Fibroblast of mammary gland (primary cell): ENCODE data around the gene NEK9.

Experiments used
- DNase-seq: peaks from one replicate; pipeline ENCODE4 v3.0.0-alpha.2; 2010; ENCODE audit warnings: low read depth
- H3K4me3 ChIP-seq: 2 replicates; pipeline ENCODE4 v1.5.1; 2011; ENCODE audit warnings: low read depth, mild to moderate bottlenecking, low read length, moderate library complexity; ENCODE audit not compliant: control insufficient read depth
- TF ChIP-seq, protein P1 (sequence below): conservative IDR thresholded peaks from 2 replicates; pipeline ENCODE4 v1.5.1; 2011; ENCODE audit warnings: low read depth, low read length, inconsistent platforms; ENCODE audit not compliant: control insufficient read depth, insufficient read depth

Gene NEK9

DNA sequence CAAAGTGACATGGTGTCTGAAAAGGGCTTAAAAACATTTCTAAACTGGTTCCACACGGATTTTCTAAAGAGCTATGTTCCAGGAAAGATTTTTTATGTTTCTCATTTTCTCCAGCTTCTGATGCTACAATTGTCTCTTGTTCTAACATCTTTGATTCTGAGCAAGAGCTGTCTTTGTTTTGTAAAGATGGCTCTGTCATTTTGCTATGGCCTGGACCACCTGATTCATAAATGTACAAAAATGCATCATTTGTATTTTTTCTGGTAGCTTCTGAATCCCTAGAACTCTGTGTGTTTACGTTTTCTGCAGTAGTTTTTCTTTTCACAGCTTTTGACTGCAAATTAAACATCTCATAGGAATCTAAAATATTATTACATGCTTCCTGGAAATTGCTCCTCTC, 78.7 kb downstream of the NEK9 start:
- TF ChIP-seq, protein P1, sequence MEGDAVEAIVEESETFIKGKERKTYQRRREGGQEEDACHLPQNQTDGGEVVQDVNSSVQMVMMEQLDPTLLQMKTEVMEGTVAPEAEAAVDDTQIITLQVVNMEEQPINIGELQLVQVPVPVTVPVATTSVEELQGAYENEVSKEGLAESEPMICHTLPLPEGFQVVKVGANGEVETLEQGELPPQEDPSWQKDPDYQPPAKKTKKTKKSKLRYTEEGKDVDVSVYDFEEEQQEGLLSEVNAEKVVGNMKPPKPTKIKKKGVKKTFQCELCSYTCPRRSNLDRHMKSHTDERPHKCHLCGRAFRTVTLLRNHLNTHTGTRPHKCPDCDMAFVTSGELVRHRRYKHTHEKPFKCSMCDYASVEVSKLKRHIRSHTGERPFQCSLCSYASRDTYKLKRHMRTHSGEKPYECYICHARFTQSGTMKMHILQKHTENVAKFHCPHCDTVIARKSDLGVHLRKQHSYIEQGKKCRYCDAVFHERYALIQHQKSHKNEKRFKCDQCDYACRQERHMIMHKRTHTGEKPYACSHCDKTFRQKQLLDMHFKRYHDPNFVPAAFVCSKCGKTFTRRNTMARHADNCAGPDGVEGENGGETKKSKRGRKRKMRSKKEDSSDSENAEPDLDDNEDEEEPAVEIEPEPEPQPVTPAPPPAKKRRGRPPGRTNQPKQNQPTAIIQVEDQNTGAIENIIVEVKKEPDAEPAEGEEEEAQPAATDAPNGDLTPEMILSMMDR, result no peak
- no peak for DNase-seq
- no peak overlapping the region for H3K4me3 ChIP-seq

DNA sequence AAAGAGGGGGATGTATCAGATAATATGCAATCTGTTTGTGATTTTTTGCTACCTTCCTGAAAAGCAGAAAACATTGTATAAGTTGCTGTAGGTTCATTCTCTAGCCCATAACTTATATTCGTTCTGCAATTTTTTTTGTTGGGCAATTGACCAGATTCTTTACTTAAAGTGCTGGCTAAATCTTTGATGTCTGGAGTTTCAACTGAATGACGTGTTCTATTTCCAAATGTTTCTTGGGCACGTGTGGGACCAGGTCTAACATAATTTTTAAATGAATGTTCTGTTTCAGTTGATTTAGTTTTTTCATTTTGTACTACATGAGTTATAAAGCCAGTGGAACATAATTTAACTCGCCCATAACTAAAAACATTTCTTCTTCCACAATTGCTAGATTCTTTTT, 79.3 kb downstream of the NEK9 start:
- no peak overlapping the region for H3K4me3 ChIP-seq
- DNase-seq, result peak; percentile 53
- TF ChIP-seq, protein P1, result no peak

DNA sequence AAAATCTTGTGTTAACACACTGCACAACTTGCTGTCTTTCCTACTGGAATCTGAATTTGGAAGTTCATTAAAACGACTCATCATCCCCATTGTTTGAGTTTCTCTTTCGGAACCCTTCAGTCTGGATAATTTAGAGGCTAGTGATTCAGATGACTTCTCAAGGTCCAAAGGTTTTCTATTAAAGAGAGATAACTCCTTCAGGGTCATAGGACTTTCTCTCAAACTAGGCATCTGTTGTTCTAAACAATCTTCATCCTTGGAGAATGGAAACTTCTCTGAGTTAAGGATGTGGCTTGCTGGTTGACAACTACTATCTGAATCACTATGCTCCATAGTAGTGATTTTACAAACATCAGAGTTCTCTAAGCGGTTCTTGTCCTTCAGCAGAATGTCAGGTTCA, 79.9 kb downstream of the NEK9 start:
- TF ChIP-seq, protein P1, result no peak
- no peak overlapping the region for H3K4me3 ChIP-seq
- DNase-seq, result peak; percentile 51

DNA sequence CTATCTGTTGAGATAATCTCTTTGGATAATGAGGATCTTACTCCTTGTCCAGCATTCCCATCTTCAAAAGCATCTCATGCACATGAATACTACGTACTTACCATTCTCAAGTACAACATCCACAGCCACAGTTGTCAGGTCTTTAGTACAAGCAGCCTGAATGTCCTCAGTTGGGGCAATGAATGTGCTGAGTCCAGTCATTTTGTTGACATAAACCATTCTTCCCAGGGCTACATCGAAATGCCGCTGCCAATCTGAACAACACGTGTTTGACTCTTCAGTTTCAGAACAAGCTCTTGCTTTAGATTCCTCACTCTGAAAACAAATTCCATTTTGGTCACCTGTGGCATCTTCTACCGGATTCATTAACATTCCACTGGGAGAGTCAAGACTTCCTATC, 80.6 kb downstream of the NEK9 start:
- no peak for DNase-seq
- TF ChIP-seq, protein P1, result no peak
- no peak overlapping the region for H3K4me3 ChIP-seq

DNA sequence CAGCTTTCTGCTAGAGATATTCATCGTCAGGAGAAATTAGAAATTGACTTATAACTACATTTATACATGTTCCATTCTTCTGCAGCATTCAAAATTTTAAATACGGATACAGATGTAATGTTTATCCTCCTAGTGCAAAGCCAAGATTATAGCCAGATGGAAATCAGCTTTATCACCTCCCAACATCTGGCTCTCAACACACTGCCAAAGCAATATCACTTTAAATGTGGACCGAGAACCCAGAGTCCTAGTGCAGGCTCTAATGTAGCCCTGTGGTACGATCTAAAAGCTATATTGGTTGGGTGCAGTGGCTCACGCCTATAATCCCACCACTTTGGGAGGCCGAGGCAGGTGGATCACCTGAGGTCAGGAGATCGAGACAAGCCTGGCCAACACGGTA, 82.1 kb downstream of the NEK9 start:
- no peak overlapping the region for H3K4me3 ChIP-seq
- no peak for DNase-seq
- TF ChIP-seq, protein P1, result no peak

DNA sequence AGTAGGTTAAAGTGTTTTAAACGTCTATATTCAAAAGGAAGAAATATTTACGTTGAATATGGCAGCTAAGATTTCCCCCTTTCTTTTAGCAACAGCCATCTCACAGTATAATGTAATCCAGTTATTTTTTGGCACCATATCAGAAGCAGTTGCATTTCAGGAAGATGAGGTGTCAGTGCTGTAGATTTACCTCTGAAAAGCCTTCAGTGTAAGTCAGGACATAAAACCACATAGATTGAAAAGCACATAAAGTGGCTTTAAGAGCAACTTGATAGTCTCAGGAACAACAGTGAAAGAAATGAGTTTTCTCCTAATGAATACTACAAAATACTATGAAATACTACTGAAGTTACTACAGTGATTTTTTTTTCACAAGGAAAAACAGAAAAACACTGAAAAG, 82.5 kb downstream of the NEK9 start:
- H3K4me3 ChIP-seq, result no peak overlapping the region
- DNase-seq, result peak; percentile 70
- TF ChIP-seq, protein P1, result no peak

DNA sequence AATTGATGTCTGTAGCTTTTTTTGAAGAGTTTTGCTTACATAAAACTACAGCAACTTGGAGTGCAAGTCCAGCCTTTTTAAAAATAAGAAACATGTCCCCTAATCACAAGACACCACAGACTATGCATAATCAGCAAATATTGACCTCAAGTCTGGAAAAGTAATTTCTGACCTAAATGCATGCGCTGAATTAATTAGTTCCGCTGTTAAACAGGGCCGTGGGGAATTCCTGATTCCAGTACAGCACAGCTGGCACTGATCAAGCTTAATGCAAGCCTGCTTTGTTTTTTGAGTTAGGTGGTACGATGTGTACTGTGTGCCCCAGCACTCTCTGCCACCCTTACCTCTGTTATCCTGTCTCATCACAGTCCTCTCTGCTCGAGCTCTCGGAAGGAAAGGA, 84.8 kb downstream of the NEK9 start:
- H3K4me3 ChIP-seq, result no peak overlapping the region
- TF ChIP-seq, protein P1, result no peak
- DNase-seq, result peak; percentile 56
